Right lobe of liver (tissue), 6 donors: ENCODE results near the gene TRIM41. TPM values are rescaled to one million over a fixed set of nuclear protein-coding genes. Genes with fewer than 3 reads are reported as not detected.

Source experiments
- ATAC-seq, 4 donors: fragments of 200-7000 bp; cut with Tn5 transposase; one replicate each; pipeline ENCODE4 v1.9.1; 2020; ENCODE audit warnings: mild to moderate bottlenecking in 4 of 4, moderate library complexity in 4 of 4
- DNase-seq, 3 donors: peaks; one replicate each; pipeline ENCODE4 v3.0.0-alpha.2; 2020
- H3K27ac ChIP-seq, 3 donors: fragments of 200-600 bp; one replicate each; pipeline ENCODE4 v1.8.0; 2022
- H3K27me3 ChIP-seq, 2 donors: fragments of 200-600 bp; one replicate each; pipeline ENCODE4 v1.8.0; 2022
- H3K36me3 ChIP-seq, 4 donors: fragments of 200-600 bp; sonication (generic) in 1 of 4; one replicate each; pipeline versions ENCODE4 v1.5.1 to v1.8.0; 2017 to 2022; ENCODE audit warnings: control low read depth in 1 of 4
- H3K4me1 ChIP-seq, 4 donors: fragments of 200-600 bp; sonication (generic) in 1 of 4; one replicate each; pipeline versions ENCODE4 v1.5.1 to v1.8.0; 2017 to 2022; ENCODE audit warnings: control low read depth in 1 of 4
- H3K4me3 ChIP-seq, 3 donors: fragments of 200-600 bp; one replicate each; pipeline ENCODE4 v1.8.0; 2022
- H3K9me3 ChIP-seq, 4 donors: fragments of 200-600 bp; sonication (generic) in 1 of 4; one replicate each; pipeline versions ENCODE4 v1.5.1 to v1.8.0; 2017 to 2022; ENCODE audit warnings: control low read depth in 1 of 4
- CTCF ChIP-seq, 4 donors: fragments of 200-600 bp in 3 of 4; fragments of 450-650 bp in 1 of 4; IDR thresholded peaks; one replicate each; pipeline versions ENCODE4 v1.5.1 to v1.8.0; 2016 to 2022; ENCODE audit warnings: antibody characterized with exemption in 4 of 4, mild to moderate bottlenecking in 2 of 4
- POLR2A ChIP-seq: fragments of 450-650 bp; IDR thresholded peaks from one replicate; pipeline ENCODE4 v1.6.1; 2017; ENCODE audit warnings: antibody characterized with exemption, mild to moderate bottlenecking
- WGBS: methylation state at CpG from one replicate; pipeline ENCODE4 v1.1.6; 2018; ENCODE audit warnings: low coverage, low lambda C conversion rate; ENCODE audit not compliant: insufficient coverage; ENCODE audit errors: missing lambda C conversion rate; 5-methylcytosine and 5-hydroxymethylcytosine counted together
- intact Hi-C, 2 donors: fragments of 100-400 bp; cut with DNase I; formaldehyde crosslinking; loops; one replicate each; pipeline versions ENCODE4 v1.11.2 to v1.14.1; 2022
- total RNA-seq, 6 experiments: library from RNA; depleted of rRNA in 2 of 6; stranded (reverse); fragments of >200 nt in 2 of 6; fragmentation: NEBNext Ultra II Directional in 3 of 6; extraction: Animal tissue kit (Norgen Biotek cat#: 25700) in 3 of 6; gene quantifications; one replicate each; pipeline versions ENCODE4 v1.1.0 to v1.2.4, GENCODE V29; 2016 to 2023
- donor health status: DM: no; HTN: yes; CAD: no.
- donor health status: DM: no; HTN: no; CAD: no.
- donor health status: DM: no; HTN: no; CAD: no.
- donor health status: DM: no; HTN: yes; CAD: no.
- donor health status: DM: no; HTN: yes; CAD: no.

The TRIM41 gene
- total RNA-seq, 6 experiments from 2014 or later = 7.3 to 20.6 (median 15.9) TPM

DNA sequence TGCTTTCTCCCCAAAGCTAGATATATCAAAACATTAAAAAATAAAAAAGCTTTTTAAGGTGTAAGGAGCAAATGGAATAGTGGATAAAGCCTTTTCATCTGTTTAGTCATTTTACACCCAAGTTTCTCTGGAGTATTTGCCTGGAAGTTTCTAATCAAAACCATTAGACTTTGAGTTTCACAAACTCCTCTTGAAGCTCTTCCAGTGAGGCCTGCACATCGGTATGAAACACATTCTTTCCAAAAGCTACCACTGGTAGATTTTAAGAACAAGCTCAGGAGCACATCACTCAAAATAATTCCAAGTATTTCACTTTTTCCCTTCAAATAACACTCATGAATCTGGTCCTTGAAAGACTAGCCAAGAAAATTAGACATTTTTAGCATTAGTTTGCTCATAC lies 32.2 kb downstream of the TRIM41 start:
- TF ChIP-seq POLR2A = no peak
- no peak for TF ChIP-seq CTCF (IDR thresholded peaks at IDR 0.05)
- DNase-seq (no peak), ATAC-seq (no peak)
- Histone ChIP-seq H3K27ac (no peak overlapping the region), H3K4me3 (no peak overlapping the region), H3K4me1 (peaks cover 0 to 51% (median 12%) of the 10 kb centered on the region in 4 donors), H3K36me3 (peaks cover 0 to 4% (median 0%) of the 10 kb centered on the region in 4 donors), H3K9me3 (no peaks in the 10 kb centered on the region), H3K27me3 (no peaks in the 10 kb centered on the region)
- intact Hi-C loops = no loop called here
- 31% methylated on average over 1 of the region's 1 CpG for WGBS

GRCh38 chr5:181255836-181256578 lies 32.9 kb downstream of the TRIM41 start:
- peaks cover 0 to 51% (median 12%) of the 10 kb centered on the region in 4 donors for H3K4me1 ChIP-seq
- H3K27me3 ChIP-seq = no peaks in the 10 kb centered on the region
- 79% methylated on average over 7 of the region's 7 CpGs for WGBS
- ATAC-seq (no peak), DNase-seq (no peak)
- intact Hi-C loops = no loop called here
- H3K27ac ChIP-seq = no peak overlapping the region
- peaks cover 0 to 4% (median 0%) of the 10 kb centered on the region in 4 donors for H3K36me3 ChIP-seq
- TF ChIP-seq CTCF (IDR thresholded peaks at IDR 0.05) (no peak), POLR2A (no peak)
- H3K9me3 ChIP-seq = no peaks in the 10 kb centered on the region
- no peak overlapping the region for H3K4me3 ChIP-seq

GRCh38 chr5:181258576-181258975 lies 35.5 kb downstream of the TRIM41 start:
- WGBS = 55% methylated on average over 3 of the region's 3 CpGs

GRCh38 chr5:181259283-181259682 lies 36.2 kb downstream of the TRIM41 start:
- peak overlapping the region; percentile 86 to 94 (median 89) for H3K4me3 ChIP-seq
- no peaks in the 10 kb centered on the region for H3K27me3 ChIP-seq
- intact Hi-C loops = no loop called here
- H3K27ac ChIP-seq = no peak overlapping the region
- TF ChIP-seq POLR2A (no peak), CTCF (IDR thresholded peaks at IDR 0.05) (no peak)
- WGBS = 20% methylated on average over 2 of the region's 2 CpGs
- no peak for DNase-seq
- H3K36me3 ChIP-seq = no peaks in the 10 kb centered on the region
- peaks cover 0 to 44% (median 12%) of the 10 kb centered on the region in 4 donors for H3K4me1 ChIP-seq
- no peak for ATAC-seq
- H3K9me3 ChIP-seq = no peaks in the 10 kb centered on the region

More at GRCh38 chr5:181258576-181258975, 35.5 kb downstream of the TRIM41 start:
- ATAC-seq = no peak
- no peak for DNase-seq
- H3K4me3 ChIP-seq = peak overlapping the region in 2 of 3 donors; percentile 86 to 94
- H3K4me1 ChIP-seq = peaks cover 0 to 50% (median 12%) of the 10 kb centered on the region in 4 donors
- H3K9me3 ChIP-seq = no peaks in the 10 kb centered on the region
- no peaks in the 10 kb centered on the region for H3K27me3 ChIP-seq
- H3K27ac ChIP-seq = no peak overlapping the region
- intact Hi-C loops = no loop called here
- peaks cover 0 to 2% (median 0%) of the 10 kb centered on the region in 4 donors for H3K36me3 ChIP-seq
- TF ChIP-seq POLR2A (no peak), CTCF (IDR thresholded peaks at IDR 0.05) (no peak)
